AG04450 (cell line): ENCODE results near the gene IFI44L. TPM values are rescaled to one million over a fixed set of nuclear protein-coding genes. Genes with fewer than 3 reads are reported as not detected.

ENCODE experiments used
- CTCF ChIA-PET: fragments of 300-600, 350-600 bp; formaldehyde crosslinking; extraction: SDS; loops from one replicate; lab custom pipeline; 2022; ENCODE audit warnings: antibody characterized with exemption, inconsistent platforms; lab: Charles Lee
- POLR2A ChIA-PET: fragments of 350-600 bp; formaldehyde crosslinking; extraction: SDS; loops from one replicate; lab custom pipeline; 2021; ENCODE audit warnings: antibody characterized with exemption, inconsistent platforms; lab: Yijun Ruan, JAX
- DNase-seq: peaks from one replicate; pipeline ENCODE4 v3.0.0-alpha.2; 2011; ENCODE audit warnings: low read depth, low spot score
- H3K27ac ChIP-seq: one replicate; pipeline ENCODE4 v1.5.1; 2012; ENCODE audit warnings: low read depth, low read length, control low read depth
- H3K27me3 ChIP-seq: one replicate; pipeline ENCODE4 v1.6.0; 2012; ENCODE audit warnings: low read length; ENCODE audit not compliant: control insufficient read depth, insufficient read depth
- H3K4me3 ChIP-seq: 2 replicates; pipeline ENCODE4 v1.5.1; 2011; ENCODE audit warnings: mild to moderate bottlenecking, low read depth, low read length, control low read depth
- H3K9me3 ChIP-seq: 2 replicates; pipeline ENCODE4 v1.5.1; 2012; ENCODE audit warnings: low read length; ENCODE audit not compliant: control insufficient read depth, insufficient read depth
- polyA plus RNA-seq: library from polyadenylated mRNA; depleted of rRNA; stranded (reverse); fragments of >200 nt; gene quantifications from 2 replicates; pipeline ENCODE4 v1.2.3, GENCODE V29; 2011
- TF ChIP-seq, protein P1 (sequence below): IDR thresholded peaks from 2 replicates; pipeline ENCODE4 v1.5.1; 2011; ENCODE audit warnings: low read depth, low read length, control low read depth, inconsistent platforms

IFI44L gene
- polyA plus RNA-seq, 1 experiment = 1.1 TPM

GRCh38 chr1:78627321-78627720 is 7.1 kb downstream of the IFI44L start:
- ChIA-PET POLR2A (no interaction called here), CTCF (interaction anchor here (1.1 to 3.4 kb wide), 3 partner anchors 10 to 482 kb away, joined by 4 to 19 read pairs (median 11); no protein-coding TSS in a partner anchor)
- Histone ChIP-seq H3K9me3 (no peaks in the 10 kb centered on the region), H3K27ac (no peak overlapping the region), H3K4me3 (no peak overlapping the region), H3K27me3 (no peaks in the 10 kb centered on the region)
- no peak for DNase-seq
- TF ChIP-seq, protein P1, sequence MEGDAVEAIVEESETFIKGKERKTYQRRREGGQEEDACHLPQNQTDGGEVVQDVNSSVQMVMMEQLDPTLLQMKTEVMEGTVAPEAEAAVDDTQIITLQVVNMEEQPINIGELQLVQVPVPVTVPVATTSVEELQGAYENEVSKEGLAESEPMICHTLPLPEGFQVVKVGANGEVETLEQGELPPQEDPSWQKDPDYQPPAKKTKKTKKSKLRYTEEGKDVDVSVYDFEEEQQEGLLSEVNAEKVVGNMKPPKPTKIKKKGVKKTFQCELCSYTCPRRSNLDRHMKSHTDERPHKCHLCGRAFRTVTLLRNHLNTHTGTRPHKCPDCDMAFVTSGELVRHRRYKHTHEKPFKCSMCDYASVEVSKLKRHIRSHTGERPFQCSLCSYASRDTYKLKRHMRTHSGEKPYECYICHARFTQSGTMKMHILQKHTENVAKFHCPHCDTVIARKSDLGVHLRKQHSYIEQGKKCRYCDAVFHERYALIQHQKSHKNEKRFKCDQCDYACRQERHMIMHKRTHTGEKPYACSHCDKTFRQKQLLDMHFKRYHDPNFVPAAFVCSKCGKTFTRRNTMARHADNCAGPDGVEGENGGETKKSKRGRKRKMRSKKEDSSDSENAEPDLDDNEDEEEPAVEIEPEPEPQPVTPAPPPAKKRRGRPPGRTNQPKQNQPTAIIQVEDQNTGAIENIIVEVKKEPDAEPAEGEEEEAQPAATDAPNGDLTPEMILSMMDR = no peak

- DNase-seq = no peak
- Histone ChIP-seq H3K9me3 (no peaks in the 10 kb centered on the region), H3K27ac (no peak overlapping the region), H3K27me3 (no peaks in the 10 kb centered on the region), H3K4me3 (no peak overlapping the region)
- TF ChIP-seq, protein P1 = no peak
- ChIA-PET POLR2A (no interaction called here), CTCF (no interaction called here)
Observed at GRCh38 chr1:78630600-78630999, 10.4 kb downstream of the IFI44L start.

- ChIA-PET POLR2A (no interaction called here), CTCF (interaction anchor here (1.7 kb wide), 1 partner anchor 12 kb away, joined by 5 read pairs; no protein-coding TSS in a partner anchor)
- Histone ChIP-seq H3K27me3 (no peaks in the 10 kb centered on the region), H3K9me3 (no peaks in the 10 kb centered on the region), H3K27ac (no peak overlapping the region), H3K4me3 (no peak overlapping the region)
- TF ChIP-seq, protein P1 = no peak
- DNase-seq = no peak
Observed at GRCh38 chr1:78633209-78633608, 13.0 kb downstream of the IFI44L start.

GRCh38 chr1:78640462-78640861 is 20.2 kb downstream of the IFI44L start:
- no peaks in the 10 kb centered on the region for H3K9me3 ChIP-seq
- no peak for DNase-seq
- H3K27ac ChIP-seq = no peak overlapping the region
- CTCF ChIA-PET = no interaction called here
- POLR2A ChIA-PET = no interaction called here
- H3K4me3 ChIP-seq = no peak overlapping the region
- no peaks in the 10 kb centered on the region for H3K27me3 ChIP-seq
- TF ChIP-seq, protein P1 = no peak

- no peak for DNase-seq
- no peaks in the 10 kb centered on the region for H3K27me3 ChIP-seq
- ChIA-PET POLR2A (no interaction called here), CTCF (no interaction called here)
- TF ChIP-seq, protein P1 = no peak
- H3K9me3 ChIP-seq = no peaks in the 10 kb centered on the region
- H3K4me3 ChIP-seq = no peak overlapping the region
- no peak overlapping the region for H3K27ac ChIP-seq
Observed at GRCh38 chr1:78641558-78641957, 21.3 kb downstream of the IFI44L start.
